HepG2 (cell line): ENCODE measurements around the gene GIN1. TPM values are rescaled to one million over a fixed set of nuclear protein-coding genes. Genes with fewer than 3 reads are reported as not detected.
A peak's percentile ranks its signal among the peaks of the same experiment; 100 is the strongest.

Source experiments
- ATF6 ChIP-seq: sonication (generic); formaldehyde crosslinking; conservative IDR thresholded peaks from 2 replicates; pipeline ENCODE4 v1.4.0; 2020; ENCODE audit warnings: missing genetic modification reagents
- DNMT1 ChIP-seq: sonication (generic); formaldehyde crosslinking; IDR thresholded peaks from 2 replicates; pipeline ENCODE4 v1.5.1; 2020; ENCODE audit warnings: mild to moderate bottlenecking, missing genetic modification reagents
- FOXP1 ChIP-seq, 2 experiments: fragments of 450-650 bp in 1 of 2; IDR thresholded peaks; 2 replicates each; pipeline ENCODE4 v1.6.1; 2017 to 2018; ENCODE audit warnings: antibody characterized with exemption in 1 of 2
- GATAD2A ChIP-seq: IDR thresholded peaks from 2 replicates; pipeline ENCODE4 v1.6.1; 2016
- HNRNPL ChIP-seq: fragments of 200-400 bp; formaldehyde crosslinking; IDR thresholded peaks from 2 replicates; pipeline ENCODE4 v1.6.1; 2017; ENCODE audit warnings: mild to moderate bottlenecking, low read depth, low read length
- MTA1 ChIP-seq: sonication (generic); formaldehyde crosslinking; IDR thresholded peaks from 2 replicates; pipeline ENCODE4 v1.4.0; 2020; ENCODE audit warnings: missing genetic modification reagents, mild to moderate bottlenecking, borderline replicate concordance
- MTA3 ChIP-seq: sonication (generic); formaldehyde crosslinking; IDR thresholded peaks from 2 replicates; pipeline ENCODE4 v1.4.0; 2020; ENCODE audit warnings: missing genetic modification reagents
- NR2F1 ChIP-seq, 2 experiments: fragments of 450-650 bp in 1 of 2; formaldehyde crosslinking in 1 of 2; IDR thresholded peaks; 2 replicates each; pipeline versions ENCODE4 v1.5.0 to v1.6.1; 2016 to 2020; ENCODE audit warnings: mild to moderate bottlenecking in 1 of 2, missing compliant biosample characterization in 1 of 2, missing genetic modification reagents in 1 of 2, moderate library complexity in 1 of 2
- PAWR ChIP-seq: sonication (generic); formaldehyde crosslinking; IDR thresholded peaks from 2 replicates; pipeline ENCODE4 v1.4.0; 2020; ENCODE audit warnings: missing genetic modification reagents, mild to moderate bottlenecking, borderline replicate concordance
- PAX8 ChIP-seq: sonication (generic); formaldehyde crosslinking; IDR thresholded peaks from 2 replicates; pipeline ENCODE4 v1.8.0; 2022; ENCODE audit warnings: mild to moderate bottlenecking, missing genetic modification reagents, borderline replicate concordance
- ZNF331 ChIP-seq: sonication (generic); formaldehyde crosslinking; IDR thresholded peaks from 2 replicates; pipeline ENCODE4 v1.4.0; 2020; ENCODE audit warnings: missing genetic modification reagents
- ZNF577 ChIP-seq: sonication (generic); formaldehyde crosslinking; IDR thresholded peaks from 2 replicates; pipeline ENCODE4 v1.4.0; 2020; ENCODE audit warnings: mild to moderate bottlenecking, low read depth, missing genetic modification reagents, borderline replicate concordance
- ZNF710 ChIP-seq: sonication (generic); formaldehyde crosslinking; IDR thresholded peaks from 2 replicates; pipeline ENCODE4 v1.5.0; 2020; ENCODE audit warnings: mild to moderate bottlenecking, missing genetic modification reagents, borderline replicate concordance
- ZNF749 ChIP-seq: sonication (generic); formaldehyde crosslinking; IDR thresholded peaks from 2 replicates; pipeline ENCODE4 v1.8.0; 2022; ENCODE audit warnings: mild to moderate bottlenecking, missing genetic modification reagents, moderate library complexity, borderline replicate concordance
- polyA plus RNA-seq, 8 experiments: library from polyadenylated mRNA; depleted of rRNA in 3 of 8; stranded (reverse) in 7 of 8; unstranded in 1 of 8; fragments of >200 nt; fragmentation: Illumina TruSeq in 4 of 8; extraction: Trizol in 4 of 8; gene quantifications; 2 replicates each; pipeline versions ENCODE4 v1.2.1 to v1.2.3, GENCODE V29; 2011 to 2016; ENCODE audit warnings: low read depth in 4 of 8, missing spikeins in 1 of 8, mixed read lengths in 1 of 8; ENCODE audit not compliant: insufficient read depth in 1 of 8
- total RNA-seq, 5 experiments: library from RNA; depleted of rRNA; stranded (reverse); fragments of >200 nt; fragmentation: Illumina TruSeq; extraction: Trizol; gene quantifications; 2 replicates each; pipeline ENCODE4 v1.2.3, GENCODE V29; 2016; ENCODE audit warnings: low read depth in 1 of 5
- TF ChIP-seq, protein P1 (sequence below): IDR thresholded peaks from 2 replicates; pipeline ENCODE4 v1.6.1; 2016; ENCODE audit warnings: missing genetic modification reagents, missing compliant biosample characterization
- TF ChIP-seq, protein P2 (sequence below): sonication (generic); formaldehyde crosslinking; IDR thresholded peaks from 2 replicates; pipeline ENCODE4 v1.9.0; 2021; ENCODE audit warnings: missing genetic modification reagents, borderline replicate concordance
- TF ChIP-seq, protein P3 (sequence below): sonication (generic); formaldehyde crosslinking; conservative IDR thresholded peaks from 2 replicates; pipeline ENCODE4 v1.8.0; 2022; ENCODE audit warnings: mild to moderate bottlenecking, moderate library complexity, missing genetic modification reagents

The GIN1 gene
- total and polyA plus RNA-seq, 2 of the 13 experiments (the other 11 are each of a cell fraction or from before 2014, with no cell fraction given): 1.7 to 7.7 TPM

- TF ChIP-seq, protein P1, sequence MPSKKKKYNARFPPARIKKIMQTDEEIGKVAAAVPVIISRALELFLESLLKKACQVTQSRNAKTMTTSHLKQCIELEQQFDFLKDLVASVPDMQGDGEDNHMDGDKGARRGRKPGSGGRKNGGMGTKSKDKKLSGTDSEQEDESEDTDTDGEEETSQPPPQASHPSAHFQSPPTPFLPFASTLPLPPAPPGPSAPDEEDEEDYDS (CRISPR knock-in tag): peak; percentile 65; the same call in 1 of the 2 replicates
- TF ChIP-seq GATAD2A (CRISPR knock-in tag) (peak; percentile 87), ZNF331 (peak; percentile 83), MTA1 (CRISPR knock-in tag) (no peak), ZNF749 (CRISPR knock-in tag) (no peak; the same call in 1 of the 2 replicates), ATF6 (peak; percentile 26; the same call in 1 of the 2 replicates), PAX8 (CRISPR knock-in tag) (no peak), HNRNPL (no peak), MTA3 (CRISPR knock-in tag) (no peak), ZNF577 (no peak), PAWR (CRISPR knock-in tag) (no peak), ZNF710 (CRISPR knock-in tag) (peak; percentile 87; the same call in 1 of the 2 replicates), FOXP1 (IDR thresholded peaks at IDR 0.05) (no peak), FOXP1 (CRISPR knock-in tag; IDR thresholded peaks at IDR 0.05) (0 out of 2 replicates have a peak, but pooled peaks have one; percentile 51), DNMT1 (CRISPR knock-in tag) (no peak), NR2F1 (CRISPR knock-in tag; IDR thresholded peaks at IDR 0.05) (peak; percentile 57 to 87; a peak in 3 of 4 replicates)
- TF ChIP-seq, protein P2, sequence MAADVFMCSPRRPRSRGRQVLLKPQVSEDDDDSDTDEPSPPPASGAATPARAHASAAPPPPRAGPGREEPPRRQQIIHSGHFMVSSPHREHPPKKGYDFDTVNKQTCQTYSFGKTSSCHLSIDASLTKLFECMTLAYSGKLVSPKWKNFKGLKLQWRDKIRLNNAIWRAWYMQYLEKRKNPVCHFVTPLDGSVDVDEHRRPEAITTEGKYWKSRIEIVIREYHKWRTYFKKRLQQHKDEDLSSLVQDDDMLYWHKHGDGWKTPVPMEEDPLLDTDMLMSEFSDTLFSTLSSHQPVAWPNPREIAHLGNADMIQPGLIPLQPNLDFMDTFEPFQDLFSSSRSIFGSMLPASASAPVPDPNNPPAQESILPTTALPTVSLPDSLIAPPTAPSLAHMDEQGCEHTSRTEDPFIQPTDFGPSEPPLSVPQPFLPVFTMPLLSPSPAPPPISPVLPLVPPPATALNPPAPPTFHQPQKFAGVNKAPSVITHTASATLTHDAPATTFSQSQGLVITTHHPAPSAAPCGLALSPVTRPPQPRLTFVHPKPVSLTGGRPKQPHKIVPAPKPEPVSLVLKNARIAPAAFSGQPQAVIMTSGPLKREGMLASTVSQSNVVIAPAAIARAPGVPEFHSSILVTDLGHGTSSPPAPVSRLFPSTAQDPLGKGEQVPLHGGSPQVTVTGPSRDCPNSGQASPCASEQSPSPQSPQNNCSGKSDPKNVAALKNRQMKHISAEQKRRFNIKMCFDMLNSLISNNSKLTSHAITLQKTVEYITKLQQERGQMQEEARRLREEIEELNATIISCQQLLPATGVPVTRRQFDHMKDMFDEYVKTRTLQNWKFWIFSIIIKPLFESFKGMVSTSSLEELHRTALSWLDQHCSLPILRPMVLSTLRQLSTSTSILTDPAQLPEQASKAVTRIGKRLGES (CRISPR knock-in tag): no peak
- TF ChIP-seq, protein P3, sequence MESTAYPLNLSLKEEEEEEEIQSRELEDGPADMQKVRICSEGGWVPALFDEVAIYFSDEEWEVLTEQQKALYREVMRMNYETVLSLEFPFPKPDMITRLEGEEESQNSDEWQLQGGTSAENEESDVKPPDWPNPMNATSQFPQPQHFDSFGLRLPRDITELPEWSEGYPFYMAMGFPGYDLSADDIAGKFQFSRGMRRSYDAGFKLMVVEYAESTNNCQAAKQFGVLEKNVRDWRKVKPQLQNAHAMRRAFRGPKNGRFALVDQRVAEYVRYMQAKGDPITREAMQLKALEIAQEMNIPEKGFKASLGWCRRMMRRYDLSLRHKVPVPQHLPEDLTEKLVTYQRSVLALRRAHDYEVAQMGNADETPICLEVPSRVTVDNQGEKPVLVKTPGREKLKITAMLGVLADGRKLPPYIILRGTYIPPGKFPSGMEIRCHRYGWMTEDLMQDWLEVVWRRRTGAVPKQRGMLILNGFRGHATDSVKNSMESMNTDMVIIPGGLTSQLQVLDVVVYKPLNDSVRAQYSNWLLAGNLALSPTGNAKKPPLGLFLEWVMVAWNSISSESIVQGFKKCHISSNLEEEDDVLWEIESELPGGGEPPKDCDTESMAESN: 0 out of 2 replicates have a peak, but pooled peaks have one; percentile 22
Observed at GRCh38 chr5:103119765-103120606, at the start of gene GIN1, which contains the start of gene PPIP5K2 (continued).
